Liver (tissue), 9 donors: ENCODE measurements around the gene PTPRN. TPM values are rescaled to one million over a fixed set of nuclear protein-coding genes. Genes with fewer than 3 reads are reported as not detected.
A peak's percentile ranks its signal among the peaks of the same experiment; 100 is the strongest.

Source experiments
- DNase-seq: peaks from one replicate; pipeline ENCODE4 v3.0.0-alpha.2; 2017; ENCODE audit warnings: low spot score
- H3K27ac ChIP-seq, 2 donors: one replicate each; pipeline ENCODE4 v1.7.0; 2013; ENCODE audit warnings: inconsistent platforms in 2 of 2, low read length in 2 of 2, control low read depth in 1 of 2, low read depth in 1 of 2, mild to moderate bottlenecking in 1 of 2
- H3K27me3 ChIP-seq, 4 donors: one replicate each; pipeline versions ENCODE4 v1.6.1 to v1.7.0; 2013; ENCODE audit warnings: low read length in 3 of 4, inconsistent platforms in 1 of 4, mild to moderate bottlenecking in 1 of 4, moderate library complexity in 1 of 4; ENCODE audit not compliant: control insufficient read depth in 4 of 4, insufficient read depth in 4 of 4
- H3K36me3 ChIP-seq, 4 donors: one replicate each; pipeline versions ENCODE4 v1.6.1 to v1.7.0; 2013; ENCODE audit warnings: low read length in 3 of 4, mild to moderate bottlenecking in 3 of 4, low read depth in 1 of 4, moderate library complexity in 1 of 4; ENCODE audit not compliant: control insufficient read depth in 4 of 4, insufficient read depth in 3 of 4
- H3K4me1 ChIP-seq, 4 donors: one replicate each; pipeline versions ENCODE4 v1.6.1 to v1.7.0; 2013; ENCODE audit warnings: low read length in 3 of 4, mild to moderate bottlenecking in 3 of 4, moderate library complexity in 1 of 4; ENCODE audit not compliant: control insufficient read depth in 4 of 4, insufficient read depth in 4 of 4
- H3K4me3 ChIP-seq, 3 donors: one replicate each; pipeline versions ENCODE4 v1.6.1 to v1.7.0; 2013; ENCODE audit warnings: low read length in 3 of 3, control low read depth in 1 of 3, low read depth in 1 of 3, mild to moderate bottlenecking in 1 of 3
- H3K9ac ChIP-seq, 2 donors: one replicate each; pipeline ENCODE4 v1.7.0; 2013; ENCODE audit warnings: low read length in 2 of 2, mild to moderate bottlenecking in 2 of 2, moderate library complexity in 2 of 2, control low read depth in 1 of 2, low read depth in 1 of 2
- H3K9me3 ChIP-seq, 4 donors: one replicate each; pipeline versions ENCODE4 v1.6.1 to v1.7.0; 2013; ENCODE audit warnings: low read length in 3 of 4; ENCODE audit not compliant: control insufficient read depth in 4 of 4
- EGR1 ChIP-seq, 2 donors: IDR thresholded peaks; 2 replicates each; pipeline ENCODE4 v1.6.1; 2016 to 2018; ENCODE audit warnings: antibody characterized with exemption in 2 of 2, low read depth in 2 of 2
- FOXA1 ChIP-seq: IDR thresholded peaks from 2 replicates; pipeline ENCODE4 v1.6.1; 2016; ENCODE audit warnings: antibody characterized with exemption
- FOXA2 ChIP-seq: IDR thresholded peaks from 2 replicates; pipeline ENCODE4 v1.6.1; 2016; ENCODE audit warnings: antibody characterized with exemption
- GABPA ChIP-seq, 2 donors: IDR thresholded peaks in 1 of 2; conservative IDR thresholded peaks in 1 of 2; 2 replicates each; pipeline ENCODE4 v1.6.1; 2016; ENCODE audit warnings: antibody characterized with exemption in 2 of 2, mild to moderate bottlenecking in 1 of 2, moderate library complexity in 1 of 2
- HNF4A ChIP-seq, 2 donors: conservative IDR thresholded peaks; 2 replicates each; pipeline ENCODE4 v1.6.1; 2016; ENCODE audit warnings: antibody characterized with exemption in 2 of 2, mild to moderate bottlenecking in 2 of 2
- HNF4G ChIP-seq: IDR thresholded peaks from 2 replicates; pipeline ENCODE4 v1.6.1; 2016; ENCODE audit warnings: antibody characterized with exemption
- JUND ChIP-seq, 2 donors: IDR thresholded peaks; 2 replicates each; pipeline ENCODE4 v1.6.1; 2016; ENCODE audit warnings: antibody characterized with exemption in 2 of 2
- NR2F2 ChIP-seq: IDR thresholded peaks from 2 replicates; pipeline ENCODE4 v1.6.1; 2016; ENCODE audit warnings: antibody characterized with exemption
- RAD21 ChIP-seq, 2 donors: IDR thresholded peaks; 2 replicates each; pipeline ENCODE4 v1.6.1; 2016; ENCODE audit warnings: antibody characterized with exemption in 2 of 2, mild to moderate bottlenecking in 2 of 2
- RXRA ChIP-seq, 2 donors: IDR thresholded peaks; 2 replicates each; pipeline ENCODE4 v1.6.1; 2017 to 2018; ENCODE audit warnings: antibody characterized with exemption in 2 of 2, mild to moderate bottlenecking in 1 of 2
- SP1 ChIP-seq: IDR thresholded peaks from 2 replicates; pipeline ENCODE4 v1.6.1; 2018; ENCODE audit warnings: antibody characterized with exemption, mild to moderate bottlenecking
- TAF1 ChIP-seq: conservative IDR thresholded peaks from 2 replicates; pipeline ENCODE4 v1.6.1; 2016; ENCODE audit warnings: antibody characterized with exemption, mild to moderate bottlenecking
- YY1 ChIP-seq: IDR thresholded peaks from 2 replicates; pipeline ENCODE4 v1.6.1; 2016; ENCODE audit warnings: antibody characterized with exemption, mild to moderate bottlenecking
- WGBS: extraction: QIAGEN DNeasy Blood & Tissue Kit; methylation state at CpG from one replicate; pipeline ENCODE4 v1.1.7; 2013; 5-methylcytosine and 5-hydroxymethylcytosine counted together
- polyA plus RNA-seq, 2 donors: library from polyadenylated mRNA; stranded (reverse) in 1 of 2; unstranded in 1 of 2; fragments of 200-250 nt in 1 of 2; fragments of >200 nt in 1 of 2; fragmentation: Nextera tagmentation in 1 of 2; extraction: Ambion mirVana in 1 of 2; gene quantifications; one replicate each; pipeline versions ENCODE4 v1.2.1 to v1.2.3, GENCODE V29; 2013 to 2015
- total RNA-seq, 2 donors: library from RNA; depleted of rRNA; stranded (reverse); fragments of >200 nt; gene quantifications; one replicate each; pipeline ENCODE4 v1.2.3, GENCODE V29; 2014
- TF ChIP-seq, protein P1 (sequence below): IDR thresholded peaks from 2 replicates; pipeline ENCODE4 v1.6.1; 2016; ENCODE audit warnings: antibody characterized with exemption
- TF ChIP-seq, protein P2 (sequence below): fragments of 150-350 bp; IDR thresholded peaks from 2 replicates; pipeline ENCODE4 v1.5.1; 2017; ENCODE audit warnings: improper control_type of control experiment, low read depth, low read length; ENCODE audit not compliant: missing input control
- TF ChIP-seq, protein P3 (sequence below): IDR thresholded peaks from 2 replicates; pipeline ENCODE4 v1.6.1; 2016; ENCODE audit warnings: antibody characterized with exemption
- TF ChIP-seq, protein P4 (sequence below): IDR thresholded peaks from 2 replicates; pipeline ENCODE4 v1.6.1; 2016; ENCODE audit warnings: antibody characterized with exemption
- TF ChIP-seq, protein P5 (sequence below): IDR thresholded peaks from 2 replicates; pipeline ENCODE4 v1.6.1; 2016; ENCODE audit warnings: antibody characterized with exemption, mild to moderate bottlenecking
- donor health status: healthy.
- donor health status: healthy.
- donor health status: healthy.
- donor health status: healthy.
- donor health status: healthy.

The PTPRN gene
- total and polyA plus RNA-seq, 4 donors, result 2.2 TPM; not detected in 3

DNA sequence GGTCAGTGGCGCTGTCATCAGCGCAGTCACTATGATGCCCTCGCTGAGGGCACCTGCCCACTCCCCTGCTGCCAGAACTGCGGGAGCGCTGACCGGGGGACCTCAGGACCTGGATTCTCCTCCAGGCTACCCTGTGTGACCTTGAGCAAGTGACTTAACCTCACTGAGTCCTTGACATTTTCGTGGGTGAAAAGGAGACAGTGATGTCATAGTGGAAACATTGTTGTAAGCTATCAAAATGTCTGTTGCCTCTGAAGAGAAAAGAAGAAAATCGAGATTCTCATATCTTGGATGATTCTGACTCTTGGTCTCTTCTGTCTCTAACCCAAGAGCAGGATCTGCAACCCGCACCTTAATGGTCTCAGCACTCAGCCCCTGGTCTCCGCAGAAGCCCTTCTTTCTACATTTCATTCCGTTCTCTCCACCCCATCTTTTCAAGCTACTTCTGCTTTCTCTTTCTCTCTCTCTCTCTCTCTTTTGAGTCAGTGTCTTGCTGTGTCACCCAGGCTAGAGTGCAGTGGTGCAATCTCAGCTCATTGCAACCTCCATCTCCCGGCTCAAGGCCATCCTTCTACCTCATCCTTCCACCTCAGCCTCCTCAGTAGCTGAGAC, 54.5 kb downstream of the PTPRN start (continued):
- TF ChIP-seq NR2F2 (no peak), YY1 (no peak), FOXA2 (no peak), GABPA (IDR thresholded peaks at IDR 0.05 in 1 of 2, conservative IDR thresholded peaks at IDR 0.05 in 1 of 2) (no peak), TAF1 (no peak), FOXA1 (no peak), JUND (IDR thresholded peaks at IDR 0.05) (no peak)
- TF ChIP-seq, protein P1, sequence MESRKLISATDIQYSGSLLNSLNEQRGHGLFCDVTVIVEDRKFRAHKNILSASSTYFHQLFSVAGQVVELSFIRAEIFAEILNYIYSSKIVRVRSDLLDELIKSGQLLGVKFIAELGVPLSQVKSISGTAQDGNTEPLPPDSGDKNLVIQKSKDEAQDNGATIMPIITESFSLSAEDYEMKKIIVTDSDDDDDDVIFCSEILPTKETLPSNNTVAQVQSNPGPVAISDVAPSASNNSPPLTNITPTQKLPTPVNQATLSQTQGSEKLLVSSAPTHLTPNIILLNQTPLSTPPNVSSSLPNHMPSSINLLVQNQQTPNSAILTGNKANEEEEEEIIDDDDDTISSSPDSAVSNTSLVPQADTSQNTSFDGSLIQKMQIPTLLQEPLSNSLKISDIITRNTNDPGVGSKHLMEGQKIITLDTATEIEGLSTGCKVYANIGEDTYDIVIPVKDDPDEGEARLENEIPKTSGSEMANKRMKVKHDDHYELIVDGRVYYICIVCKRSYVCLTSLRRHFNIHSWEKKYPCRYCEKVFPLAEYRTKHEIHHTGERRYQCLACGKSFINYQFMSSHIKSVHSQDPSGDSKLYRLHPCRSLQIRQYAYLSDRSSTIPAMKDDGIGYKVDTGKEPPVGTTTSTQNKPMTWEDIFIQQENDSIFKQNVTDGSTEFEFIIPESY, result no peak

DNA sequence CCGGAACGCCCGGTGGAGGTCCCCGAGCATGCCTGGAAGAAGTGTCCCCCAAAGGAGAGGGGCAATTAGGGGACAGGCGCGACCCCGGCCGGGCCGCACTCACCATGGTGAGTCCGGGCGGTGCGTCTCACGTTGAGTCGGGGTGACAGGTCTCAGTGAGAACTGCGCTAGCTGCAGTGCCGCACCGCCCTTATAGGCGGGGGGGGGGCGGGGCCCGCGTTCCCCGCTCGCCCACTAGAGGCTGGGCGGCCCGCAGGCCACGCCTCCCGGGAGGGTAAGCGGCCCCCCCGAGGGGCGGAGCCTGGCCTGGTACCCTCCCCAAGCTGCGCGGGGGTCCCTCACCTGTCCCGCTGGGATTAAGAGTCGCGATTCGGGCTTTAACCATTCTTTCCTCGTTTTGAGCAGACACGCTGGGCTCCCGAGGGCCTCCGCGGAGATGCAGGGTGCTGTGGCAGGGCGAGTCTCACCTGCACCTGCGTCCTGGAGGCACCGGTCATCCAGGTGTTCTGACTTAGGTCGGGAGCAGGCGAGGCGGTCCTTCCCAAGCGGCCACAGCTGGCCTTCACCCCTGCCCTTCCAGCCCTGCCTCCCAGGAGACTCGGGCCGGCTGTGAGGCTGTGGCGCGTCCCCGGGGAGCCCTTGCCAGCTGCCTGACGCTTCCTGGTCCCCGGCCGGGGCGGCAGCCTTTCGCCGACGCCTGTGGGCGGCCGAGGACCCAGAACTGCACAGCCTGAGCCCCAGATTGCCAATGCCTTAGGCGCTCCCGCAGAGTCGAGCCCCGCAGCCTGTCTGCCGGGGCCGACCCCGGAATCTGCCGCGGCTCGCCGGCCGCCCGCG, 55.2 kb downstream of the PTPRN start, which contains the start of gene TUBA4A:
Gene TUBA4A, minus strand, starts transcription at position 166 of the 837 bp plus-strand sequence. Its CDS starts 60 bp downstream, at position 106.
- peaks cover 0 to 3% (median 0%) of the 10 kb centered on the region in 4 donors for H3K36me3 ChIP-seq
- peak; percentile 82 for TF ChIP-seq TAF1
- no peak for TF ChIP-seq FOXA2
- TF ChIP-seq HNF4A (conservative IDR thresholded peaks at IDR 0.05), result no peak
- TF ChIP-seq YY1, result peak; percentile 54
- no peak for TF ChIP-seq FOXA1
- TF ChIP-seq RAD21 (IDR thresholded peaks at IDR 0.05), result peak; percentile 29 to 33
- TF ChIP-seq, protein P2, sequence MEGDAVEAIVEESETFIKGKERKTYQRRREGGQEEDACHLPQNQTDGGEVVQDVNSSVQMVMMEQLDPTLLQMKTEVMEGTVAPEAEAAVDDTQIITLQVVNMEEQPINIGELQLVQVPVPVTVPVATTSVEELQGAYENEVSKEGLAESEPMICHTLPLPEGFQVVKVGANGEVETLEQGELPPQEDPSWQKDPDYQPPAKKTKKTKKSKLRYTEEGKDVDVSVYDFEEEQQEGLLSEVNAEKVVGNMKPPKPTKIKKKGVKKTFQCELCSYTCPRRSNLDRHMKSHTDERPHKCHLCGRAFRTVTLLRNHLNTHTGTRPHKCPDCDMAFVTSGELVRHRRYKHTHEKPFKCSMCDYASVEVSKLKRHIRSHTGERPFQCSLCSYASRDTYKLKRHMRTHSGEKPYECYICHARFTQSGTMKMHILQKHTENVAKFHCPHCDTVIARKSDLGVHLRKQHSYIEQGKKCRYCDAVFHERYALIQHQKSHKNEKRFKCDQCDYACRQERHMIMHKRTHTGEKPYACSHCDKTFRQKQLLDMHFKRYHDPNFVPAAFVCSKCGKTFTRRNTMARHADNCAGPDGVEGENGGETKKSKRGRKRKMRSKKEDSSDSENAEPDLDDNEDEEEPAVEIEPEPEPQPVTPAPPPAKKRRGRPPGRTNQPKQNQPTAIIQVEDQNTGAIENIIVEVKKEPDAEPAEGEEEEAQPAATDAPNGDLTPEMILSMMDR, result peak; percentile 8
- TF ChIP-seq JUND (IDR thresholded peaks at IDR 0.05), result no peak
- no peak for TF ChIP-seq RXRA (IDR thresholded peaks at IDR 0.05)
- peak; percentile 61 for TF ChIP-seq SP1
- no peak for TF ChIP-seq GABPA (IDR thresholded peaks at IDR 0.05 in 1 of 2, conservative IDR thresholded peaks at IDR 0.05 in 1 of 2)
- TF ChIP-seq, protein P3, sequence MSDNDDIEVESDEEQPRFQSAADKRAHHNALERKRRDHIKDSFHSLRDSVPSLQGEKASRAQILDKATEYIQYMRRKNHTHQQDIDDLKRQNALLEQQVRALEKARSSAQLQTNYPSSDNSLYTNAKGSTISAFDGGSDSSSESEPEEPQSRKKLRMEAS, result no peak
- TF ChIP-seq, protein P4, sequence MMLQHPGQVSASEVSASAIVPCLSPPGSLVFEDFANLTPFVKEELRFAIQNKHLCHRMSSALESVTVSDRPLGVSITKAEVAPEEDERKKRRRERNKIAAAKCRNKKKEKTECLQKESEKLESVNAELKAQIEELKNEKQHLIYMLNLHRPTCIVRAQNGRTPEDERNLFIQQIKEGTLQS, result no peak
- no peak for TF ChIP-seq EGR1 (IDR thresholded peaks at IDR 0.05; ENCODE audit: low read depth in 2 of 2)
- TF ChIP-seq HNF4G, result no peak
- TF ChIP-seq, protein P1, result no peak
- TF ChIP-seq, protein P5, sequence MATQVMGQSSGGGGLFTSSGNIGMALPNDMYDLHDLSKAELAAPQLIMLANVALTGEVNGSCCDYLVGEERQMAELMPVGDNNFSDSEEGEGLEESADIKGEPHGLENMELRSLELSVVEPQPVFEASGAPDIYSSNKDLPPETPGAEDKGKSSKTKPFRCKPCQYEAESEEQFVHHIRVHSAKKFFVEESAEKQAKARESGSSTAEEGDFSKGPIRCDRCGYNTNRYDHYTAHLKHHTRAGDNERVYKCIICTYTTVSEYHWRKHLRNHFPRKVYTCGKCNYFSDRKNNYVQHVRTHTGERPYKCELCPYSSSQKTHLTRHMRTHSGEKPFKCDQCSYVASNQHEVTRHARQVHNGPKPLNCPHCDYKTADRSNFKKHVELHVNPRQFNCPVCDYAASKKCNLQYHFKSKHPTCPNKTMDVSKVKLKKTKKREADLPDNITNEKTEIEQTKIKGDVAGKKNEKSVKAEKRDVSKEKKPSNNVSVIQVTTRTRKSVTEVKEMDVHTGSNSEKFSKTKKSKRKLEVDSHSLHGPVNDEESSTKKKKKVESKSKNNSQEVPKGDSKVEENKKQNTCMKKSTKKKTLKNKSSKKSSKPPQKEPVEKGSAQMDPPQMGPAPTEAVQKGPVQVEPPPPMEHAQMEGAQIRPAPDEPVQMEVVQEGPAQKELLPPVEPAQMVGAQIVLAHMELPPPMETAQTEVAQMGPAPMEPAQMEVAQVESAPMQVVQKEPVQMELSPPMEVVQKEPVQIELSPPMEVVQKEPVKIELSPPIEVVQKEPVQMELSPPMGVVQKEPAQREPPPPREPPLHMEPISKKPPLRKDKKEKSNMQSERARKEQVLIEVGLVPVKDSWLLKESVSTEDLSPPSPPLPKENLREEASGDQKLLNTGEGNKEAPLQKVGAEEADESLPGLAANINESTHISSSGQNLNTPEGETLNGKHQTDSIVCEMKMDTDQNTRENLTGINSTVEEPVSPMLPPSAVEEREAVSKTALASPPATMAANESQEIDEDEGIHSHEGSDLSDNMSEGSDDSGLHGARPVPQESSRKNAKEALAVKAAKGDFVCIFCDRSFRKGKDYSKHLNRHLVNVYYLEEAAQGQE, result peak; percentile 93
- no peak for TF ChIP-seq NR2F2
- WGBS, result under 1% methylated on average over 76 of the region's 76 CpGs
- no peaks in the 10 kb centered on the region for H3K9me3 ChIP-seq
- H3K9ac ChIP-seq, result peak within 1 kb of the TSS; percentile 65 to 83
- H3K4me1 ChIP-seq, result peaks cover 13 to 41% (median 29%) of the 10 kb centered on the region in 4 donors
- peak within 1 kb of the TSS; percentile 63 to 86 (median 64) for H3K4me3 ChIP-seq
- H3K27ac ChIP-seq, result peak within 1 kb of the TSS; percentile 65 to 79
- H3K27me3 ChIP-seq, result no peaks in the 10 kb centered on the region
- peak; percentile 88 for DNase-seq
